Mesendoderm (in vitro differentiated cells): ENCODE measurements around the gene TRABD2B.

ENCODE experiments used
- DNase-seq: peaks from one replicate; pipeline ENCODE4 v3.0.0; 2013
- H2AK5ac ChIP-seq: 2 replicates; pipeline ENCODE4 v1.6.1; 2013; ENCODE audit warnings: low read length, inconsistent platforms
- H2BK120ac ChIP-seq: 2 replicates; pipeline ENCODE4 v1.6.1; 2013; ENCODE audit warnings: low read depth, mild to moderate bottlenecking, low read length, moderate library complexity, mixed read lengths
- H2BK15ac ChIP-seq: replicated peaks from 2 replicates; pipeline ENCODE4 v1.6.1; 2013; ENCODE audit warnings: low read depth, mild to moderate bottlenecking, moderate library complexity
- H2BK5ac ChIP-seq: 2 replicates; pipeline ENCODE4 v1.6.1; 2013; ENCODE audit warnings: low read length, inconsistent platforms
- H3K18ac ChIP-seq: 2 replicates; pipeline ENCODE4 v1.6.1; 2013; ENCODE audit warnings: mild to moderate bottlenecking, low read length, mixed read lengths
- H3K23ac ChIP-seq: one replicate; pipeline ENCODE4 v1.6.1; 2013; ENCODE audit warnings: low read length
- H3K27ac ChIP-seq: 2 replicates; pipeline ENCODE4 v1.5.1; 2013; ENCODE audit warnings: low read depth, mild to moderate bottlenecking, inconsistent platforms, low read length, moderate library complexity
- H3K27me3 ChIP-seq: 2 replicates; pipeline ENCODE4 v1.6.1; 2013; ENCODE audit warnings: low read length, control low read depth, mild to moderate bottlenecking, inconsistent platforms; ENCODE audit not compliant: insufficient read depth, poor library complexity
- H3K36me3 ChIP-seq: 2 replicates; pipeline ENCODE4 v1.6.1; 2013; ENCODE audit warnings: low read length, inconsistent platforms; ENCODE audit not compliant: control insufficient read depth, insufficient read depth
- H3K4ac ChIP-seq: one replicate; pipeline ENCODE4 v1.6.1; 2013; ENCODE audit warnings: low read depth, mild to moderate bottlenecking, low read length, moderate library complexity
- H3K4me1 ChIP-seq: 2 replicates; pipeline ENCODE4 v1.6.1; 2013; ENCODE audit warnings: low read depth, low read length, inconsistent platforms; ENCODE audit not compliant: control insufficient read depth
- H3K4me2 ChIP-seq: 2 replicates; pipeline ENCODE4 v1.6.1; 2013; ENCODE audit warnings: low read length
- H3K4me3 ChIP-seq: 2 replicates; pipeline ENCODE4 v1.5.1; 2013; ENCODE audit warnings: mild to moderate bottlenecking, low read length
- H3K56ac ChIP-seq: one replicate; pipeline ENCODE4 v1.6.1; 2013; ENCODE audit warnings: low read length
- H3K79me1 ChIP-seq: 2 replicates; pipeline ENCODE4 v1.6.1; 2013; ENCODE audit warnings: low read length, inconsistent platforms
- H3K79me2 ChIP-seq: 2 replicates; pipeline ENCODE4 v1.6.1; 2013; ENCODE audit warnings: mild to moderate bottlenecking, low read length; ENCODE audit not compliant: control insufficient read depth, insufficient read depth
- H3K9ac ChIP-seq: 2 replicates; pipeline ENCODE4 v1.6.1; 2013; ENCODE audit warnings: low read length, inconsistent platforms
- H4K5ac ChIP-seq: one replicate; pipeline ENCODE4 v1.6.1; 2013; ENCODE audit warnings: low read length
- H4K8ac ChIP-seq: one replicate; pipeline ENCODE4 v1.6.1; 2013; ENCODE audit warnings: low read depth, mild to moderate bottlenecking, control low read depth, low read length, moderate library complexity
- WGBS: extraction: QIAGEN DNeasy Blood & Tissue Kit; methylation state at CpG from one replicate; pipeline ENCODE4 v1.1.7; 2013; ENCODE audit warnings: low lambda C conversion rate, missing lambda C conversion rate; ENCODE audit not compliant: insufficient coverage; ENCODE audit errors: extremely low coverage; 5-methylcytosine and 5-hydroxymethylcytosine counted together

Gene TRABD2B

DNA sequence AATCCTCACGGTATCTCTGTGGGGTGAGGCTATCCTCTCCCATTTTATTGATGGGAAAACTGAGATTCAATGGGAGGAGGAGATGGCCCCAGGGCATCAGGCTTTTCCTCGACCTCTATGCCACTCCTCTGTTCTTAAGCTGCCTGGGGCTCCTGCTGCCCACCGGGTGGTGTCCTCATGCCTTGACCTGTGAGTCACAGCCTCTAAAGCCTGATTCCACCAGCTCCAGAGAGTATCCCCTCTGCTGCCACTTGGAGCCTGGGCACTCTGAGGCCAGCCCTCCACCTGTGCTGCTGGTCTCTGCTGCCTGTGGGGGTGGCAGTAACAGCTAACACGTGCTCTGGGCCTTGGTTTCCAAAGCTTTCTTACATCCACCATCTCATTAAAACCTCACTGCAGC lies 241.2 kb downstream of the TRABD2B start:
- H3K36me3 ChIP-seq = no peaks in the 10 kb centered on the region
- no peak overlapping the region for H3K4ac ChIP-seq
- no peak overlapping the region for H2BK15ac ChIP-seq
- H3K4me2 ChIP-seq = no peak overlapping the region
- no peaks in the 10 kb centered on the region for H3K27me3 ChIP-seq
- no CpG with 5 or more reads among the region's 4 CpGs for WGBS
- no peak overlapping the region for H4K8ac ChIP-seq
- H3K9ac ChIP-seq = no peak overlapping the region
- no peak overlapping the region for H2BK5ac ChIP-seq
- H3K79me1 ChIP-seq = no peaks in the 10 kb centered on the region
- H2AK5ac ChIP-seq = no peak overlapping the region
- peaks cover 3% of the 10 kb centered on the region for H3K4me1 ChIP-seq
- peak; percentile 38 for DNase-seq
- H3K4me3 ChIP-seq = no peak overlapping the region
- no peak overlapping the region for H2BK120ac ChIP-seq
- no peak overlapping the region for H3K56ac ChIP-seq
- no peak overlapping the region for H4K5ac ChIP-seq
- no peak overlapping the region for H3K23ac ChIP-seq
- no peaks in the 10 kb centered on the region for H3K79me2 ChIP-seq
- no peak overlapping the region for H3K18ac ChIP-seq
- H3K27ac ChIP-seq = no peak overlapping the region

DNA sequence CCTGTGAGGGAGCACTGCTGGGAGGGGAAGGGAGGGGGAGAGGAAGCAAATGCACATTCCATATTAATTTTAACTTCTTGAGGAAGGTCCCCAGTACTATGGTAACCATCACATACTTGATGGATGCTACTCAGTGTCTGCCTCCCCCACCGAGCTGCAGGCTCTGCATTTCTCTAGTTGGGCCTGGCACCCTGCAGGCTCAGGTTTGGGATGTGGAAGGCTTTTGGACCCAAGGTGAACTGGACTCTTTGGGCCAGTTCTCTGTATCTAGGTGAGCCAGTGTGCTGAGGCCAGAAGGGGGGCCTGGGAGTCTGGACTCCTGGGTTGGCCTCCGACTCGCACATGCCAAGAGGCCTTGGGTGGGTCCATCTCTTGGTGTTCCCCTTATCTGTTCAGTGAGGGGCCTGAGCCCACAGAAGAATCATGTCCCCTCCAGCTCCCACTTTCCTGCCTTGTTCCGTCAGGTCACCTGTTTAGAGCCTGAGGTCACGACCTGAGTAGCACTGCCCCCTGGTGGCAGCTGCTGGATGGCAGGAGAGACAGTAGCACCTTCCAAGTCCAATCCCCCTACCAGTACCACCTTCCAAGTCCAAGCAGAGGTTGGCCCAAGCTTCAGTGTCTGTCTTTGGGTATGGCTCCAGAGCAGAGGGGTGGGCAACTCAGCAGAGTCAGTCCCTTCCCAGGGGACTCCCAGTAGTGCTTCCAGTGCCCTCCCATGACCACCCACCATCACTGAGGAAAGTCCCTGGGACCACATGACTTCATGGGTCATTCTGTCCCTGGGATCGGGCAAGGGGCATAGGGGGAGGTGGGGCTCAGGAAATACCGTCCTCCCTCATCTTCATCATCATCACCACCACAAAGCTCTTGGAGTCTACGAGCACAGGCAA lies 241.8 kb downstream of the TRABD2B start:
- no CpG with 5 or more reads among the region's 8 CpGs for WGBS
- Histone ChIP-seq H2AK5ac (no peak overlapping the region), H2BK15ac (no peak overlapping the region), H3K79me2 (no peaks in the 10 kb centered on the region), H3K27me3 (no peaks in the 10 kb centered on the region), H3K4ac (no peak overlapping the region), H3K18ac (no peak overlapping the region), H3K56ac (no peak overlapping the region), H3K9ac (no peak overlapping the region), H2BK120ac (no peak overlapping the region), H4K8ac (no peak overlapping the region), H3K4me1 (peaks cover 3% of the 10 kb centered on the region), H3K36me3 (no peaks in the 10 kb centered on the region), H3K79me1 (no peaks in the 10 kb centered on the region), H3K4me2 (no peak overlapping the region), H4K5ac (no peak overlapping the region), H3K27ac (no peak overlapping the region), H3K23ac (no peak overlapping the region), H3K4me3 (no peak overlapping the region), H2BK5ac (no peak overlapping the region)
- peak; percentile 75 for DNase-seq

DNA sequence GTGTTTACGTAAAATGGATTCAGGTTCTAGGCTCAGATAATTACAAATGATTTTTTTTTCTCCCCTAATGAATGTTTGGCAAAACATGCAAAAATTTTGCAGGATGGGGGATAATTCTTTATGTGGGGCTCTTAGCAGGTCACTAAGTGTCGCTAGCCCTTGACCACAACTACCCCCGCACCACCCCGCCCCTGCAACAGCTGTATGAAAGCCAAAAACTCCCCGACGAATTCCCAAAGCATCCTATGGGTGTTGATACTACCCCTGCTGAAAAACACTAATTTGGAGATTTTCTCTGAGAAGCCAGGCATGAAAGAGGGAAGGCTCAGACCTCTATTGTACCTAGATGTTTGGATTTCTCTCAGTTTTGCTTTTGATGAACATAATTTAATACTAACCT lies 243.0 kb downstream of the TRABD2B start:
- no peaks in the 10 kb centered on the region for H3K79me2 ChIP-seq
- no peak overlapping the region for H2AK5ac ChIP-seq
- no peak overlapping the region for H2BK5ac ChIP-seq
- H2BK15ac ChIP-seq = no peak overlapping the region
- no peak overlapping the region for H3K4me3 ChIP-seq
- H3K18ac ChIP-seq = no peak overlapping the region
- no peak overlapping the region for H3K4me2 ChIP-seq
- DNase-seq = no peak
- no peak overlapping the region for H4K5ac ChIP-seq
- no peaks in the 10 kb centered on the region for H3K36me3 ChIP-seq
- peaks cover 3% of the 10 kb centered on the region for H3K4me1 ChIP-seq
- no peak overlapping the region for H3K27ac ChIP-seq
- H2BK120ac ChIP-seq = no peak overlapping the region
- H3K79me1 ChIP-seq = no peaks in the 10 kb centered on the region
- no peak overlapping the region for H3K9ac ChIP-seq
- no peak overlapping the region for H3K56ac ChIP-seq
- H3K4ac ChIP-seq = no peak overlapping the region
- H3K27me3 ChIP-seq = no peaks in the 10 kb centered on the region
- no peak overlapping the region for H4K8ac ChIP-seq
- WGBS = no CpG with 5 or more reads among the region's 6 CpGs
- no peak overlapping the region for H3K23ac ChIP-seq

DNA sequence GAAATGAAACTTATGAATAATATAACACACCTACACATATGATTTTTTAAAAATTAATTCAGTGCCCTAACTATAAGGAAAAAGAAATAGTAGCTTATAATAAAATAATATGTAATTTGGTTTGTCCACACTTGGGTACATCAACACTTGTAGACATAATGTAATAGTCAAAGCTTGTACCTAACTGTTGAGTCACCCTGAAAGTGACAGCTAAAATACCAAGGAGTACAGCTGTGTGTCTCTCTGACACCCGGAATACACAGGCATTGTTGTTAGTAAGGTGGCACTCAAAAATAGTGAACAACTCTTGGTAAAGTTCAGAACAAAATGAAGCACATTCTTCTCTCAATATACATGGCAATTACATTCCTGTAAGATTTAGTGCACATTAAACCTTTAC lies 243.4 kb downstream of the TRABD2B start:
- no peak for DNase-seq
- Histone ChIP-seq H3K79me1 (no peaks in the 10 kb centered on the region), H4K8ac (no peak overlapping the region), H3K4ac (no peak overlapping the region), H3K4me2 (no peak overlapping the region), H4K5ac (no peak overlapping the region), H3K23ac (no peak overlapping the region), H2AK5ac (no peak overlapping the region), H3K18ac (no peak overlapping the region), H3K9ac (no peak overlapping the region), H3K27me3 (no peaks in the 10 kb centered on the region), H3K56ac (no peak overlapping the region), H3K79me2 (no peaks in the 10 kb centered on the region), H3K4me3 (no peak overlapping the region), H2BK120ac (no peak overlapping the region), H2BK5ac (no peak overlapping the region), H3K4me1 (peaks cover 3% of the 10 kb centered on the region), H3K27ac (no peak overlapping the region), H2BK15ac (no peak overlapping the region), H3K36me3 (no peaks in the 10 kb centered on the region)
- no CpG with 5 or more reads among the region's 1 CpG for WGBS

DNA sequence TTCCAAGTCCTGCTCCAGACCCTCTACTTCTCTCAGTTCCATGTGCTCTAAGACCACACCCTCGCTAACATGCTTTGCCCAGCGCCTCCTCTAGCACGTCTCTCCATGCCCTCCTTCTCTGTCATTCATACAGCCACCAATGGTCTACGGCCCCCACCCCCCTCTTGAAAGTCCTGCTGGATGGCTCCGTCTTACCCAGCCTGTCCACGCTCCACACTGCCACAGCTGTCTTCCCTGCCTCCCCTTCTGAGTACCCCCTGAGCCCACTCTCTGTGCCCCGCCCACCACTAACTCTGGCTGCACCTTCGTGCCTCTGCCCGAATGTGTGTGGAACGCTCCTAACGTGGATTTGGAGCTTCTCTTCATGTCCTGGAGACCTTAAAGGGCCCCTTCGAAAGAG lies 244.6 kb downstream of the TRABD2B start:
- H3K4ac ChIP-seq = no peak overlapping the region
- no peak overlapping the region for H3K27ac ChIP-seq
- H3K79me1 ChIP-seq = no peaks in the 10 kb centered on the region
- no peak overlapping the region for H2BK120ac ChIP-seq
- no peak for DNase-seq
- no peaks in the 10 kb centered on the region for H3K79me2 ChIP-seq
- H3K4me3 ChIP-seq = no peak overlapping the region
- no peak overlapping the region for H3K23ac ChIP-seq
- no peaks in the 10 kb centered on the region for H3K36me3 ChIP-seq
- H4K8ac ChIP-seq = no peak overlapping the region
- H2AK5ac ChIP-seq = no peak overlapping the region
- no peak overlapping the region for H3K9ac ChIP-seq
- H3K18ac ChIP-seq = no peak overlapping the region
- no peak overlapping the region for H2BK15ac ChIP-seq
- no peaks in the 10 kb centered on the region for H3K4me1 ChIP-seq
- H2BK5ac ChIP-seq = no peak overlapping the region
- no peaks in the 10 kb centered on the region for H3K27me3 ChIP-seq
- no peak overlapping the region for H3K56ac ChIP-seq
- no CpG with 5 or more reads among the region's 12 CpGs for WGBS
- H3K4me2 ChIP-seq = no peak overlapping the region
- H4K5ac ChIP-seq = no peak overlapping the region

DNA sequence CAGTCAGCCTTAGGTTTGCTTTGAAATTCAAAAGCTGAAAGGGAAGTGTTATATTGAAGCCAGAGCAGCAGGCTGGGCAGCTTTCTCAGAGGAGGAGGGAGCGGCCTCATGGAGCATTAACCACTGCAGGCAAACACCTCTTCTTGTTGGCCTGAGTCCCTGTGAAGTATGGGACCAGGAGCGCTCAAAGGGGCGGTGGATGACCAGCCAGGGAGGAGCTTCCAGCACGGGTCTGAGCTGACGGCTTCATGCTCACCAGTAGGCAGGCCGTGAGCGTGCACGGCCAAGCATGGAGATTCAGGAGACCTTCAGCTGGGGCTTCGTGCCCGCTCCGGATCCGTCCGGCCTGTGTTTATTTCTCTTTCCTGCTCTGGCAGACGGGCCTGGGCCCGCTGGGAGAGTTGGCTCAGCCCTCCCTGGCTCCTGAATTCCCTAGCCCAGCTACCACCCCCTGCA lies 245.2 kb downstream of the TRABD2B start:
- no peak for DNase-seq
- H2BK120ac ChIP-seq = no peak overlapping the region
- H4K5ac ChIP-seq = no peak overlapping the region
- H3K79me1 ChIP-seq = no peaks in the 10 kb centered on the region
- H3K56ac ChIP-seq = no peak overlapping the region
- H3K4ac ChIP-seq = no peak overlapping the region
- WGBS = no CpG with 5 or more reads among the region's 15 CpGs
- H3K36me3 ChIP-seq = no peaks in the 10 kb centered on the region
- H2BK5ac ChIP-seq = no peak overlapping the region
- H3K4me2 ChIP-seq = no peak overlapping the region
- no peak overlapping the region for H3K18ac ChIP-seq
- no peak overlapping the region for H2AK5ac ChIP-seq
- H4K8ac ChIP-seq = no peak overlapping the region
- no peak overlapping the region for H3K27ac ChIP-seq
- H3K4me1 ChIP-seq = no peaks in the 10 kb centered on the region
- no peaks in the 10 kb centered on the region for H3K27me3 ChIP-seq
- H2BK15ac ChIP-seq = no peak overlapping the region
- H3K79me2 ChIP-seq = no peaks in the 10 kb centered on the region
- no peak overlapping the region for H3K9ac ChIP-seq
- H3K23ac ChIP-seq = no peak overlapping the region
- H3K4me3 ChIP-seq = no peak overlapping the region
